HG02884 (cell line): ENCODE results near the gene CD74.
"Not testable (repeated sequence)": the region's sequence is repeated elsewhere in the genome, so short reads cannot be mapped to it uniquely, and the experiment has no call there.

Experiments
- ATAC-seq: cut with Tn5 transposase; IDR thresholded peaks from one replicate; pipeline ENCODE4 v1.9.1; 2021; ENCODE audit warnings: mild to moderate bottlenecking, moderate library complexity; ENCODE audit not compliant: unreplicated experiment

The CD74 gene

GRCh38 chr5:150441813-150442698 lies 29.3 kb upstream of the CD74 start:
- no peak for ATAC-seq

- no peak for ATAC-seq
Measured at GRCh38 chr5:150440948-150441812, 28.5 kb upstream of the CD74 start.

- ATAC-seq = no peak
Measured at GRCh38 chr5:150438873-150439546, 26.3 kb upstream of the CD74 start.

- ATAC-seq = peak; percentile 93
Measured at GRCh38 chr5:150436141-150436680, 23.5 kb upstream of the CD74 start.

- ATAC-seq = no peak
Measured at GRCh38 chr5:150434464-150434863, 21.8 kb upstream of the CD74 start.

- ATAC-seq = no peak
Measured at GRCh38 chr5:150431574-150431973, 18.9 kb upstream of the CD74 start.

- no peak for ATAC-seq
Measured at GRCh38 chr5:150431048-150431447, 18.3 kb upstream of the CD74 start.

GRCh38 chr5:150429410-150429873 lies 16.7 kb upstream of the CD74 start:
- ATAC-seq = peak; percentile 78

- ATAC-seq = no peak
Measured at GRCh38 chr5:150428978-150429377, 16.3 kb upstream of the CD74 start.

- ATAC-seq = no peak
Measured at GRCh38 chr5:150428106-150428876, 15.6 kb upstream of the CD74 start.

- ATAC-seq = not testable (repeated sequence)
Measured at GRCh38 chr5:150426165-150426564, 13.5 kb upstream of the CD74 start.

GRCh38 chr5:150422758-150423157 lies 10.0 kb upstream of the CD74 start:
- ATAC-seq = no peak

GRCh38 chr5:150422075-150422474 lies 9.4 kb upstream of the CD74 start:
- ATAC-seq = no peak

GRCh38 chr5:150419630-150420270 lies 7.0 kb upstream of the CD74 start:
- peak; percentile 70 for ATAC-seq

- ATAC-seq = not testable (repeated sequence)
Measured at GRCh38 chr5:150413902-150414790, 1.4 kb upstream of the CD74 start.

GRCh38 chr5:150413176-150413901 lies 629 bp upstream of the CD74 start:
- ATAC-seq = no peak

GRCh38 chr5:150411245-150411979 lies 1.3 kb downstream of the CD74 start:
- no peak for ATAC-seq
